Hippocampal formation (tissue), 2 donors: ENCODE results near the gene CCDC117.
"Not testable (repeated sequence)": the region's sequence is repeated elsewhere in the genome, so short reads cannot be mapped to it uniquely, and the experiment has no call there.

Experiments
- DNase-seq, 2 donors: peaks; one replicate each; lab custom pipeline; 2025; lab: John Stamatoyannopoulos, UW

CCDC117 gene

GRCh38 chr22:28801845-28802594, 29.5 kb downstream of the CCDC117 start:
- no peak for DNase-seq

DNA sequence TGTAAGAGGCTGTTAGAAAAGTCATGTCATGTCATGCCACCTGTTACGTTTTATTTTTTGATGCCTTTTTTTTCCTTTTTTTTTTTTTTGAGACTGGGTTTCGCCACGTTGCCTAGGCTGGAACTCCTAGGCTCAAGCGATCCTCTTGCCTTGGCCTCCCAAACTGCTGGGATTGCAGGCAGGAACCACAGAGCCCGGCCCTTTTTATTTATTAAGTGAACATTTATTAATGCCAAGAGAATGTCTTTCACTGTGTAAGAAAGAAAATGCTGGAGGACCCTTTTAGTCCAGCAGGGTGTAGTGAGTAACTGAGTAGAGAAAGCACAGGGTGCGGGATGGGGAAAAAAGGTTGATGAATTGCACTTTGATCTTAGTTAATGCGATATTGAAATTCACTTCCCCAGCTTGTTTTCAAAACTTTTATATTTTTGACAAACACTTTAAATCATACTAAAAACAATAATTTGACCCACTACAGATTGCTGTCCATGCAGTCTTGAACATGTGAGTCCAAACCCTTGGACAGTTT, 30.2 kb downstream of the CCDC117 start:
- DNase-seq, result no peak

GRCh38 chr22:28805426-28805825, 32.9 kb downstream of the CCDC117 start:
- not testable (repeated sequence) for DNase-seq

GRCh38 chr22:28808716-28809355, 36.3 kb downstream of the CCDC117 start:
- DNase-seq, result no peak

GRCh38 chr22:28810821-28811491, 38.5 kb downstream of the CCDC117 start:
- DNase-seq, result no peak

GRCh38 chr22:28812516-28812915, 40.0 kb downstream of the CCDC117 start:
- DNase-seq, result no peak

DNA sequence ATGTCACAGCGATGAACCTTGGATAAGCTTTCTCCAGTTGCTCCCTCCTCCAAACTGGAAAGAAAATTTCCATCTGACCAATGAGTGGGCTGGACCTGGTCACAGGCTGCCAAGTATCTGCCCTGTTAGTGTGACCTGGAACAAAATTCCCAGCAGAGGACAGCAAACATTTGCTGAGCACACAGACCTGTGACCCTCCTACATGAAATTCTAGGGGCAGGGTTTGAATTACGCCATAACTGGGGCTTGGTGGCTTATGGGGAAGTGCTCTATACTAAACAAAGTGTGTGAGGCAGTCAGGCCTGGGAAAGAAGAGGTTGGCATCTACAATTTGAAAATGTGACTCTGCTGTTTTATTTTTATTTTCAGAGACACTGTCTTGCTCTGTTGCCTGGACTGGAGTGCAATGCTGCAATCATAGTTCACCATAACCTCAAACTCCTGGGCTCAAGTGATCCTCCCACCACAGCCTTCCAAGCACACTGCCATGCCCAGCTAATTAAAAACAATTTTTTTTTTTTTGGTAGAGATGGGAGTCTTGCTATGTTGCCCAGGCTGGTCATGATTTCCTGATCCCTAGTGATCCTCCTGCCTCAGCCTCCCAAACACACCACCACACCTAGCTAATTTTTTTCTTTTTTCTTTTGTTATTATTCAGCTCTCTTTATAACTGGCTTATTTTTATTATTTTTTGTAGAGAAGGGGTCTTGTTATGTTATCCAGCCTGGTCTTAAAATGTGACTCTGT, 41.5 kb downstream of the CCDC117 start:
- DNase-seq, result no peak

DNA sequence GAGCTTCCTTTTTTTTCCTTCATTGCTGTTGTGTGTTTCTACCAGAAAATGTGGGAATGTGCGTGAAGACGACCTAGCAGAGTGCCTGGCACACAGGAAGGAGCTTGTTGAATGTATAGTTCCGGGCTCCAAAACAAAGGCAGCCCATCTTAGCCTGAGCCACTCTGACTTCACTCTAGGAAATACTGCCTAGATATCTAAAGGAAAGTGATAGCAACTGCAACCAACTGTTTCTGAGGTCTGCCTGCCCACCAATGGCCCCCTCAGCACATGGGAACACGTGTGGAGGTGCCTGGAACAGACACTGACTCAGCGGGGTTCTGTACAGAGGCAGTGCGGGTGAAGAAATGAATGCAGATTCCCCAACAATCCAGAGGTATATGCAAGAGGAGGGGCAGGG, 42.6 kb downstream of the CCDC117 start:
- no peak for DNase-seq

GRCh38 chr22:28815729-28816128, 43.2 kb downstream of the CCDC117 start:
- DNase-seq, result no peak

- no peak for DNase-seq
Observed at GRCh38 chr22:28817064-28817463, 44.6 kb downstream of the CCDC117 start.

GRCh38 chr22:28817919-28818859, 45.7 kb downstream of the CCDC117 start:
- DNase-seq, result no peak

DNA sequence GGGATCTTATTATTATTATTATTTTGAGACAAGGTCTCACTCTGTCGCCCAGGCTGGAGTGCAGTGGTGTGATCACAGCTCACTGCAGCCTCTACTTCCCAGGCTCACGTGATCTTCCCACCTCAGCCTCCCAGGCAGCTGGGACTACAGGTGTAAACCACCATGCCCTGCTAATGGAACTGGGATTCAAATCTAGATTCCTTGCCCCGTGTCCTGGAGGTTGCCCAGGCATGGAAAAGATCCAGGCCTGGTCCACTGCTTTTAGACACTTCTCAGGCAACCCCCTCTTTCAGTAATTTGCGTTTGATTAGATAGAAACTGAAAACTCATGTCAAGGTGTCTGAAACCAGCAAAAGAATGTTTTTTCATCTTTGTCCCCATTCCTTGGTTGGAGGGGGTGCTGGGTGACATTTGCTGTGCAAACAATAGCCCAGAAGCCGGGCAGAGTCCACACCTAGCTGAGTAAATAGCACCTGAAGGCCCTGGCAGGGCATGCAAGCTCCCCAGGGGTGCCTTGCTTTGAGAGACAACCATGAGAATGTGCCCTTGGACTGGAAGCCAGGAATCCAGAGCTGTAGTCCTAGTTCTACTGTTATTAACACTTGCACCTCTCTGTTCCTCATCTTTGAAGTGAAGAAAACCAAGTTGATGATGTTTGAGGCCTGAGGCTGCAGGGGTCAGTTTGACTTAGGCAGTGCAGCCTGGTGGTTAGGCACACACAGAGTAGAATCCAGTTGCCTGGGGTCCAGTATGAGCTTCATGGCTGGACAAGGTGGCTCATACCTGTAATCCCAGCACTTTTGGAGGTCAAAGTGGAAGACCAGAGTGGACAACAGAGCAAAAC, 47.0 kb downstream of the CCDC117 start:
- no peak for DNase-seq

GRCh38 chr22:28820885-28821284, 48.4 kb downstream of the CCDC117 start:
- DNase-seq, result no peak

- DNase-seq, result no peak
Observed at GRCh38 chr22:28821452-28821851, 49.0 kb downstream of the CCDC117 start.

GRCh38 chr22:28822930-28823551, 50.5 kb downstream of the CCDC117 start:
- no peak for DNase-seq

DNA sequence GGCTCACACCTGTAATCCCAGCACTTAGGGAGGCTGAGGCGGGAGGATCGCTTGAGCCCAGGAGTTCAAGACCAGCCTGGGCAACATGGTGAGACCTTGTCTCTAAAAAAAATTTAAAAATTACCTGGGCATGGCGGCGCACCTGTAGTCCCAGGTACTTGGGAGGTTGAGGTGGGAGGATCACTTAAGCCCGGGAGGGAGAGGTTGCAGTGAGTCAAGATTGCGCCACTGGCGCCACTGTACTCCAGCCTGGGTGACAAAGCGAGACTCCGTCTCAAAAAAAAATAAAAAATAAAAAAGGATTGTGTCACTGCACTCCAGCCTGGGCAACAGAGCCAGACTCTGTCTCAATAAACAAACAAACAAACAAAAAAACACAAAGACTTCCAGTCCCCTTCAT, 52.0 kb downstream of the CCDC117 start:
- not testable (repeated sequence) for DNase-seq

- not testable (repeated sequence) for DNase-seq
Observed at GRCh38 chr22:28826430-28826829, 53.9 kb downstream of the CCDC117 start.

GRCh38 chr22:28826921-28827320, 54.4 kb downstream of the CCDC117 start:
- DNase-seq, result no peak

DNA sequence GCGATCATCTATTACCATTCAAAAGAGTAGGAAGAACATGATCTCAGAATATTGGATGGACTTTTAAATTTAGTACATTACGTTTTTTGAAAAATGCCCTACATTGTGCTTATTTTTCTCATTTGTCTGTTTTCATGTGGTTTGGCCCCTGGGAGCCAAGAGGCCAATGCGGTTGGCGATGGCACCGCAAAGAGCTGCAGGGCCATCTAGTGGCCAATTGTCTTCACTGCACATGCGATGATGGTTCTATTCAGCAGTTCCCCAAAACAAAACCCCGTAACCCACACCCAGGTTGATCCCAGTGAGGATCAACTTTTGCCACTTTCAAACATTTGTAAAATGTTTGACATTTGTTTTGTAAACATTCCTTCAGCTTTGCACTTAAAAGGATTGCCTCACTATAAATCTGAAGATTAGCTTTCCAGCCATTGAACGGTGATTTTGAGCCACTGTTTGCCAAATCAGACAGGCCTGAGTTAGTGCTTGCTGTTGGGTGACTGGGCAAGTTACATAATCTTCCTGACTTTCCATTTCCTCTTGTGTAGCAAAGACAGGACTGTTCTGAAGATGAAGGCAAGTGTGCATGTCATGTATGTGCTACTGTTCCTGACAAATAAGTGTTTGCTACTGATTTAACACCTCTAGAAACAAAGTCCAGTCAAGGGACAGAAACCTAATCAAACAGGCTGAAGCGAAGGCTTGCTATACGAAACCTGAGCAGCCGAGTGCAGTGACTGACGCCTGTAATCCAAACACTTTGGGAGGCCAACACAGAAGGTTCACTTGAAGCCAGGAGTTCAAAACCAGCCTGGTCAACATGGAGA, 57.1 kb downstream of the CCDC117 start:
- peak; percentile 45 to 57 for DNase-seq
